Liver (tissue), 9 donors: ENCODE measurements around the gene ORC2. TPM values are rescaled to one million over a fixed set of nuclear protein-coding genes. Genes with fewer than 3 reads are reported as not detected.
"Not testable (repeated sequence)": the region's sequence is repeated elsewhere in the genome, so short reads cannot be mapped to it uniquely, and the experiment has no call there.

ENCODE experiments used
- DNase-seq: peaks from one replicate; pipeline ENCODE4 v3.0.0-alpha.2; 2017; ENCODE audit warnings: low spot score
- H3K27ac ChIP-seq, 2 donors: one replicate each; pipeline ENCODE4 v1.7.0; 2013; ENCODE audit warnings: inconsistent platforms in 2 of 2, low read length in 2 of 2, control low read depth in 1 of 2, low read depth in 1 of 2, mild to moderate bottlenecking in 1 of 2
- H3K27me3 ChIP-seq, 4 donors: one replicate each; pipeline versions ENCODE4 v1.6.1 to v1.7.0; 2013; ENCODE audit warnings: low read length in 3 of 4, inconsistent platforms in 1 of 4, mild to moderate bottlenecking in 1 of 4, moderate library complexity in 1 of 4; ENCODE audit not compliant: control insufficient read depth in 4 of 4, insufficient read depth in 4 of 4
- H3K36me3 ChIP-seq, 4 donors: one replicate each; pipeline versions ENCODE4 v1.6.1 to v1.7.0; 2013; ENCODE audit warnings: low read length in 3 of 4, mild to moderate bottlenecking in 3 of 4, low read depth in 1 of 4, moderate library complexity in 1 of 4; ENCODE audit not compliant: control insufficient read depth in 4 of 4, insufficient read depth in 3 of 4
- H3K4me1 ChIP-seq, 4 donors: one replicate each; pipeline versions ENCODE4 v1.6.1 to v1.7.0; 2013; ENCODE audit warnings: low read length in 3 of 4, mild to moderate bottlenecking in 3 of 4, moderate library complexity in 1 of 4; ENCODE audit not compliant: control insufficient read depth in 4 of 4, insufficient read depth in 4 of 4
- H3K4me3 ChIP-seq, 3 donors: one replicate each; pipeline versions ENCODE4 v1.6.1 to v1.7.0; 2013; ENCODE audit warnings: low read length in 3 of 3, control low read depth in 1 of 3, low read depth in 1 of 3, mild to moderate bottlenecking in 1 of 3
- H3K9ac ChIP-seq, 2 donors: one replicate each; pipeline ENCODE4 v1.7.0; 2013; ENCODE audit warnings: low read length in 2 of 2, mild to moderate bottlenecking in 2 of 2, moderate library complexity in 2 of 2, control low read depth in 1 of 2, low read depth in 1 of 2
- H3K9me3 ChIP-seq, 4 donors: one replicate each; pipeline versions ENCODE4 v1.6.1 to v1.7.0; 2013; ENCODE audit warnings: low read length in 3 of 4; ENCODE audit not compliant: control insufficient read depth in 4 of 4
- ATF3 ChIP-seq: IDR thresholded peaks from 2 replicates; pipeline ENCODE4 v1.6.1; 2016; ENCODE audit warnings: antibody characterized with exemption
- CTCF ChIP-seq: fragments of 150-350 bp; IDR thresholded peaks from 2 replicates; pipeline ENCODE4 v1.5.1; 2017; ENCODE audit warnings: improper control_type of control experiment, low read depth, low read length; ENCODE audit not compliant: missing input control
- EGR1 ChIP-seq, 2 donors: IDR thresholded peaks; 2 replicates each; pipeline ENCODE4 v1.6.1; 2016 to 2018; ENCODE audit warnings: antibody characterized with exemption in 2 of 2, low read depth in 2 of 2
- FOXA1 ChIP-seq: IDR thresholded peaks from 2 replicates; pipeline ENCODE4 v1.6.1; 2016; ENCODE audit warnings: antibody characterized with exemption
- HNF4A ChIP-seq, 2 donors: conservative IDR thresholded peaks; 2 replicates each; pipeline ENCODE4 v1.6.1; 2016; ENCODE audit warnings: antibody characterized with exemption in 2 of 2, mild to moderate bottlenecking in 2 of 2
- HNF4G ChIP-seq: IDR thresholded peaks from 2 replicates; pipeline ENCODE4 v1.6.1; 2016; ENCODE audit warnings: antibody characterized with exemption
- MAX ChIP-seq: IDR thresholded peaks from 2 replicates; pipeline ENCODE4 v1.6.1; 2016; ENCODE audit warnings: antibody characterized with exemption
- NR2F2 ChIP-seq: IDR thresholded peaks from 2 replicates; pipeline ENCODE4 v1.6.1; 2016; ENCODE audit warnings: antibody characterized with exemption
- RAD21 ChIP-seq, 2 donors: IDR thresholded peaks; 2 replicates each; pipeline ENCODE4 v1.6.1; 2016; ENCODE audit warnings: antibody characterized with exemption in 2 of 2, mild to moderate bottlenecking in 2 of 2
- RXRA ChIP-seq, 2 donors: IDR thresholded peaks; 2 replicates each; pipeline ENCODE4 v1.6.1; 2017 to 2018; ENCODE audit warnings: antibody characterized with exemption in 2 of 2, mild to moderate bottlenecking in 1 of 2
- SP1 ChIP-seq: IDR thresholded peaks from 2 replicates; pipeline ENCODE4 v1.6.1; 2018; ENCODE audit warnings: antibody characterized with exemption, mild to moderate bottlenecking
- TAF1 ChIP-seq: conservative IDR thresholded peaks from 2 replicates; pipeline ENCODE4 v1.6.1; 2016; ENCODE audit warnings: antibody characterized with exemption, mild to moderate bottlenecking
- YY1 ChIP-seq: IDR thresholded peaks from 2 replicates; pipeline ENCODE4 v1.6.1; 2016; ENCODE audit warnings: antibody characterized with exemption, mild to moderate bottlenecking
- ZBTB33 ChIP-seq: IDR thresholded peaks from 2 replicates; pipeline ENCODE4 v1.6.1; 2016; ENCODE audit warnings: antibody characterized with exemption
- WGBS: extraction: QIAGEN DNeasy Blood & Tissue Kit; methylation state at CpG from one replicate; pipeline ENCODE4 v1.1.7; 2013; 5-methylcytosine and 5-hydroxymethylcytosine counted together
- polyA plus RNA-seq, 2 donors: library from polyadenylated mRNA; stranded (reverse) in 1 of 2; unstranded in 1 of 2; fragments of 200-250 nt in 1 of 2; fragments of >200 nt in 1 of 2; fragmentation: Nextera tagmentation in 1 of 2; extraction: Ambion mirVana in 1 of 2; gene quantifications; one replicate each; pipeline versions ENCODE4 v1.2.1 to v1.2.3, GENCODE V29; 2013 to 2015
- total RNA-seq, 2 donors: library from RNA; depleted of rRNA; stranded (reverse); fragments of >200 nt; gene quantifications; one replicate each; pipeline ENCODE4 v1.2.3, GENCODE V29; 2014
- donor health status: healthy.
- donor health status: healthy.
- donor health status: healthy.
- donor health status: healthy.
- donor health status: healthy.

Gene ORC2
- total and polyA plus RNA-seq, 4 donors: 2.0 to 13.2 (median 11.6) TPM

GRCh38 chr2:200976710-200977109 lies 13.2 kb upstream of the ORC2 start:
- DNase-seq: no peak
- Histone ChIP-seq H3K9ac (no peak overlapping the region), H3K27me3 (no peaks in the 10 kb centered on the region), H3K36me3 (peaks cover 8 to 21% (median 13%) of the 10 kb centered on the region in 4 donors), H3K27ac (no peak overlapping the region), H3K4me3 (no peak overlapping the region), H3K9me3 (no peaks in the 10 kb centered on the region), H3K4me1 (no peaks in the 10 kb centered on the region)
- TF ChIP-seq HNF4G (no peak), TAF1 (no peak), RXRA (IDR thresholded peaks at IDR 0.05) (no peak), NR2F2 (no peak)

GRCh38 chr2:200975672-200976071 lies 12.2 kb upstream of the ORC2 start:
- Histone ChIP-seq H3K27ac (no peak overlapping the region), H3K36me3 (peaks cover 2 to 11% (median 3%) of the 10 kb centered on the region in 4 donors), H3K4me3 (no peak overlapping the region), H3K4me1 (no peaks in the 10 kb centered on the region), H3K27me3 (no peaks in the 10 kb centered on the region), H3K9me3 (no peaks in the 10 kb centered on the region), H3K9ac (no peak overlapping the region)
- TF ChIP-seq FOXA1 (no peak), ZBTB33 (no peak), RXRA (IDR thresholded peaks at IDR 0.05) (no peak), HNF4A (conservative IDR thresholded peaks at IDR 0.05) (no peak), RAD21 (IDR thresholded peaks at IDR 0.05) (no peak), EGR1 (IDR thresholded peaks at IDR 0.05; ENCODE audit: low read depth in 2 of 2) (no peak), NR2F2 (no peak), ATF3 (no peak), MAX (no peak), CTCF (no peak), SP1 (no peak), HNF4G (no peak), YY1 (no peak)
- DNase-seq: no peak

GRCh38 chr2:200970057-200970456 lies 6.6 kb upstream of the ORC2 start:
- H3K36me3 ChIP-seq, H3K4me1 ChIP-seq, H3K9me3 ChIP-seq, H3K9ac ChIP-seq, DNase-seq, H3K27me3 ChIP-seq, H3K27ac ChIP-seq, H3K4me3 ChIP-seq: not testable (repeated sequence)
- WGBS: 93% methylated on average over 3 of the region's 3 CpGs
